Skin epidermis (tissue), 12 donors: ENCODE results near the gene AFAP1L1.
A peak's percentile ranks its signal among the peaks of the same experiment; 100 is the strongest.

ENCODE experiments used
- H3K27ac ChIP-seq, 21 experiments: fragments of 200-600 bp; sonication (generic) in 11 of 21; one replicate each; pipeline ENCODE4 v1.5.0; 2020; ENCODE audit warnings: mild to moderate bottlenecking in 3 of 21, inconsistent platforms in 2 of 21, moderate library complexity in 2 of 21
- H3K4me3 ChIP-seq, 7 experiments: fragments of 200-600 bp; sonication (generic) in 2 of 7; one replicate each; pipeline ENCODE4 v1.5.0; 2020; ENCODE audit warnings: inconsistent platforms in 2 of 7, mild to moderate bottlenecking in 2 of 7, moderate library complexity in 1 of 7

The AFAP1L1 gene

DNA sequence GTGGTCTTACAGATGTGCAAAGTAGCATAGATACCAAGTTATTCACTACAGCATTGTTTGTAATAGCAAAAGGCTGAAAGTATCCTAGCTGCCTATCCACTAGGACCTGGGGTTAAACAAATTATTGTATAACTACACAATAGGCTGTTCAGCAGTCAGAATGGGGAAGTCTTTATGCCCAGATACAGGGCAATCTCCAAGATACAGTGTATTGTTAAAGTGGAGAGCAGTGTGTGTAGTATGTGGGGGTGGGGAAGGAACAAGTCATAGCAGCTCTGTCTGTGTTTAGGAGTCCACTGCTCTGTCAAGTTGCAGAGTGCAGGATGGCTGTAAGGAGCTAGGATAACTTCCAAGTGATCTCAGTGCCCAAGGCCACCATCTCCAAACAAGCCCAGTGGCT, 91.7 kb downstream of the AFAP1L1 start:
- Histone ChIP-seq H3K4me3 (no peak overlapping the region), H3K27ac (no peak overlapping the region)

- no peak overlapping the region for H3K27ac ChIP-seq
Observed at GRCh38 chr5:149363936-149364335, 92.3 kb downstream of the AFAP1L1 start.

DNA sequence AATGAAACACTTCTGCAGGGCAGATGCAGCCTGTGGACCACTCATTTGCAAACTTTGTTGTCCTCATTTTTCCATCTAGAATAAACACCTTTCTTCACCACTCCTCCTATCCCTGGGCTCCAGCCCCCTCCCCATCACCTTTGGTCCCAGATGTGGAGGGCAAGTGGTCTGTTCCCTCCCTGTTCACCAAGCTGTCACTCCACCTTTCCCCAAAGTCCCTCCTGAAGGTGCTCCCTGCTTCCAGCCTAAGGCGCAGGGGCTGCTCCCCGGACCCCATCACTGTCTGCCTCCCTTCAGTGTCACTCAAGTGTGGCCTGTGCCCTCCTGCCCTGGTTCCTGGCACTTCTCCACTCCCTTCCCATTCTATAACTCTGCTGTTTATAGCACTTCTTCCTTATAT, 93.1 kb downstream of the AFAP1L1 start:
- Histone ChIP-seq H3K27ac (no peak overlapping the region), H3K4me3 (no peak overlapping the region)

More at GRCh38 chr5:149363936-149364335, 92.3 kb downstream of the AFAP1L1 start:
- H3K4me3 ChIP-seq, result no peak overlapping the region

- no peak overlapping the region for H3K4me3 ChIP-seq
- no peak overlapping the region for H3K27ac ChIP-seq
Observed at GRCh38 chr5:149365418-149365817, 93.8 kb downstream of the AFAP1L1 start.

GRCh38 chr5:149366169-149366729, 94.6 kb downstream of the AFAP1L1 start:
- peak overlapping the region in 1 of 21 experiments; percentile 34 for H3K27ac ChIP-seq

DNA sequence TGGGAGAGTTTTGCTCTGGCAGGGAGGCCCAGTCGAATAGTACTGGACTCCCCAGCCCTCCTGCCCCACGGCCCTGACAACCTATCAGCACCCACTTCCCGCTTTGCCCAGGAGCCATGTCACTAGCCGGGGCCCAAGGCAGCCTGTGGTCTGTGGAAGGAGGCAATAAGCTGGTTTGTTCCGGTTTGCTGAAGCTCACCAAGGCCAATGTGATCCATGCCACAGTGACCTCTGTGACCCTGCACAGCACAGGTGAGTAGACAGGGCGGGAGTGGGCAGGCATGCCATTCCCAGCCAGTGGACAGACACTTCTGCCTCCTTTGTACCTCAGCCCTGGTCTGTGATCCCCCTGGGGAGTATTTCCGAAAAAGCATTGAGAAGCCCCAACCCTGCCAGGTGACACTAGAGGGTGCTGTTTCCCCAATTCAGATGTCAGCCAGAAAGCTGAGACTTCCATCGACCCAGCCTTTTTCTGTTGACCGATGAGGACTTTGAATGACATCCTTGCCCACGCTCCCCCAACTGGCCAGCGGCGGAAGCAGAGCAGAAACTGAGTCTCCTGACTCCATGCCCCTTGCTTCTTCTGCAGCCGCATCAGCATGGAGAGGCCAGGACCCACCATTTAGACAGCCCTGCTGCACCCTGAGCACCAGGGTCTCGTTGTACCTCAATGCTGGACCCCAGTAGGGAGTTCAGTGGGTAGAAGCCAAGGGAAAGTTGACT, 95.8 kb downstream of the AFAP1L1 start:
- Histone ChIP-seq H3K4me3 (no peak overlapping the region), H3K27ac (peak overlapping the region in 1 of 21 experiments; percentile 21)

More at GRCh38 chr5:149366169-149366729, 94.6 kb downstream of the AFAP1L1 start:
- H3K4me3 ChIP-seq, result no peak overlapping the region

DNA sequence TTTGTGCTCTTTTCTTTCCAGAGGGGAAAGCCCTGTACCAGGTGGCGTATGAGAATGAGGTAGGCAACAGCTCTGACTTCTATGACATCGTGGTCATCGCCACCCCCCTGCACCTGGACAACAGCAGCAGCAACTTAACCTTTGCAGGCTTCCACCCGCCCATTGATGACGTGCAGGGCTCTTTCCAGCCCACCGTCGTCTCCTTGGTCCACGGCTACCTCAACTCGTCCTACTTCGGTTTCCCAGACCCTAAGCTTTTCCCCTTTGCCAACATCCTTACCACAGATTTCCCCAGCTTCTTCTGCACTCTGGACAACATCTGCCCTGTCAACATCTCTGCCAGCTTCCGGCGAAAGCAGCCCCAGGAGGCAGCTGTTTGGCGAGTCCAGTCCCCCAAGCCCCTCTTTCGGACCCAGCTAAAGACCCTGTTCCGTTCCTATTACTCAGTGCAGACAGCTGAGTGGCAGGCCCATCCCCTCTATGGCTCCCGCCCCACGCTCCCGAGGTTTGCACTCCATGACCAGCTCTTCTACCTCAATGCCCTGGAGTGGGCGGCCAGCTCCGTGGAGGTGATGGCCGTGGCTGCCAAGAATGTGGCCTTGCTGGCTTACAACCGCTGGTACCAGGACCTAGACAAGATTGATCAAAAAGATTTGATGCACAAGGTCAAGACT, 96.5 kb downstream of the AFAP1L1 start:
- no peak overlapping the region for H3K4me3 ChIP-seq
- H3K27ac ChIP-seq, result no peak overlapping the region

DNA sequence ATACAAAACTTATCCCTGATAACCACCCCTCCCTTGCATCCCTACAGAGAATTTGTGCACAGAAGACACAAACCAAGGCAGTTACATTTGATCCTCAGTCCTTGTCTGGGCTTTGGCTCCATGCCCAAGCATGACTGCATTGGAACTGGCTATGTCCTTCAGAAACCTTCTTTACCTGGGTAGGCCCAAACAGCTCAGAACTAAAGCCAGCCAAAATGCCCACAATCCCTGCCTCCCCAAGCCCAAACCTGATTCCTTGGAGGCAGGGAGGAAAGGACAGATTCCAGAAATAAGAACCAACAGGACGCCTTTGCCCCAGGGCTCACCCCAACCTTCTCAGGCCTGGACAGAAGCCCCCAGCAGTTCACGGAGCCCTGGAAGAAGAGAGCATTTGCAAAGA, 99.2 kb downstream of the AFAP1L1 start:
- Histone ChIP-seq H3K27ac (no peak overlapping the region), H3K4me3 (no peak overlapping the region)

DNA sequence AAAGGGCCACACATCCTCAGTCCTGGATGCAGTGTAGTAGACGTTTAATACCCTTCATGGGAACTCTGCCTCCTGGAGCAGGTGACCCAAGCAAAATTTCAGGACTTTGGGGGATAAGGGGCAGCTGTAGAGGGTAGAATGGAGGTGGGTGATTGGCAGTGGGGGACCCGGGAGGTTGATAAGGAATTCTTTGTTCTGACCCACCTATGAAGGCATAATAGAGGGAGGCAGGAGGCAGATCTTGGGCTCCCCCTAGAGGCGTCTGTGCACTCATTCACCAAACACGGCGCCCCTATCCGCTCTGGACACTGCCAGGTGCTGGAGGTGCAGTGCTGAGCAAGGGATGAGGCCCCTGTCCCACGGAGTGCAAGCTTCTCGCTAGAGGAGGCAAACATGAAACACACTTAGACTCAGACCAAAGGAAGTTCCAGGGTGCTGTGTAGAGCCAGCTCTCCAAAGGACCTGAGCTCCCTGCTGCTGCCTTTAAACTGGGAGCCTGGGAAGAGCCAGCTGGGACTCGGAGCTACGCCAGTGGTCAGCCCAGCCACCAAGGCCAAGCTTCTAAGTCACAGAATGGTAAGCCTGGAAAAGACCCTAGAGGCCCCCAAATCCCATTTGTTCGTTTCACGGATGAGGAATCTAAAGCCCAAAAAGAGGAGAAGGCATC, 99.8 kb downstream of the AFAP1L1 start:
- H3K27ac ChIP-seq, result no peak overlapping the region

DNA sequence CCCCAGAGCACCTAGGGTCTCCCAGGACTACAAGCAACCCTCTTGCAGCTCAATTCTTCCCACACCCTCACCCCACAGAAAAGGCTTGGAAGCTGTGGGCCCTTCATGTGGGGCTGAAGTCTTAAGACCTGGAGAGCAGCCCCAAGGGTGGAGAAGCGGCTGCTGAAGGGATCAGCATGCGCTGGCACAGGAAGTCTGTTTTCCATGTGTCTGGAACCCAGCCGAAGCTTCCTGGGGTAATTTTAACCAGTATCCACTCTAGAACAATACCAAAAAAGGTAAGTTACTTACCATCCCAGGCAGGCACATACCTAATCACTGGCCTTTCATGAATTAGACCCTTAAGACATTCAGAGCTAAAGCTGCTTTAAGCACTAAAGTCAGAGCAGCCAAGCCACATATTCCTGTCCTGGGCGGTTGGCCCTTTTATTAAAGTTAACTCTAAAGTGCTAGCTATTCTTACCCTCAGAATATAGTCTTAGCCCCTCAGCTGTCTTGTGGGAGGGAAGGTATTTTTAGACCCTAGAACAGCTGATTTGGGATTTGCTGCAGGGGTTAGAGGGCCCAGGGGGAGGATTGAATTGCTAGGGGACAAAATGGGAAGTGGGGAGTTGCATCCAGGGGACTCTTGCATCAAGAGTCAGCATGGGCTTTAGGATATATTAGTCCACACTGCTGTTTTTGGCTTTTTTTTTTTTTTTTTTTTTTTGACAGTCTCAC, 100.6 kb downstream of the AFAP1L1 start:
- Histone ChIP-seq H3K27ac (no peak overlapping the region), H3K4me3 (no peak overlapping the region)

More for the DNA sequence above, 99.8 kb downstream of the AFAP1L1 start:
- H3K4me3 ChIP-seq, result no peak overlapping the region

GRCh38 chr5:149372932-149373331, 101.3 kb downstream of the AFAP1L1 start:
- H3K27ac ChIP-seq, result no peak overlapping the region
- no peak overlapping the region for H3K4me3 ChIP-seq

DNA sequence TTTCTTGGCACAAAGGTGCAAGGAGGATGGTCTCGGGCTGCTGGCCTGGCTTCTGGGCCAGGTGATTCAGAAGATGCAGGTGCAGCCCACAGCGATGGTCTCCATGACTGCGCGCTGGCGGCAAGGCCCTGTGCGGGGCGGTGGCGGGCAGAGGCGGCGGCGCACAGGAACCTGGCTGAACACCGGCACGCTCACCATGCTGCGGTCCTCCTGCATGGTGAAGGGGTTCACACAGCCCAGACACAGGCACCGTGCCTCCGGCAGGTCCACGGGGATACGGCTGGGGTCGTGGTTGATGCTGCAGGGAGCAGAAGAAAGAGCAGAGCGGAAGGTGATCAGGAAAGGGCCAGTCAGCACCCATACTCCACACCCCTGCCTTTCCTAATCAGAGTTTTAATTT, 102.6 kb downstream of the AFAP1L1 start:
- Histone ChIP-seq H3K27ac (no peak overlapping the region), H3K4me3 (no peak overlapping the region)

DNA sequence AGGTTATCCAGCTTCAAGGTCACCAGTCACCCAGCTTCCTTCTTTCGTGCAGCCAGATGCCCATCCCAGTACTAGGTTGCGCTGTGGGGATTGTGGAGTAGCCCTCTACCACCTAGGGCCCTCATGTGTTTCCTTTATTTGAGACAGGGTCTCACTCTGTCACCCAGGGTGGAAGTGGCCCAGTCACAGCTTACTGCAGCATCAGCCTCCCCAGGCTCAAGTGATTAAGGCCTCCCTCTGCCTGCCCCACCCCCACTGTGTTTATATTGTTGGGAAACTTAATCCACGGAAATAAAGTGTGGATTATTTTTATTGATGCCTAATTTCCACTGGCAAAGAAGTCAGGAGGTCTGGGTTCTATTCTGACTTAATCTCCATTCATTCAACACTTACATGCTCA, 103.1 kb downstream of the AFAP1L1 start:
- no peak overlapping the region for H3K4me3 ChIP-seq
- no peak overlapping the region for H3K27ac ChIP-seq

DNA sequence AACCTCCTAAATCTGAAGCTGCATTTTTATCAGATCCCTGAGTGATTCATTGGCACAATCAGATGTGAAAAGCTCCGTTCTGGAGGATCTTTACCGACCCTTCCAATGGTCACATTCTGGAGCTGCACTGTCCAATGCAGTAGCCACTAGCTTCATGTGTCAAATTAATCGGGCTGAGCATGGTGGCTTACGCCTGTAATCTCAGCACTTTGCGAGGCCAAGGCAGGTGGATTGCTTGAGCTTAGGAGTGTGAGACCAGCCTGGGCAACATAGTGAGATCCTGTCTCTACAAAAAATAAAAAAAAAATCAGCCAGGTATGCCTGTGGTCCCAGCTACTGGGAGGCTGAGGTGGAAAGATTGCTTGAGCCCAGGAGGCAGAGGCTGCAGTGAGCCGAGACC, 103.8 kb downstream of the AFAP1L1 start:
- no peak overlapping the region for H3K27ac ChIP-seq
- H3K4me3 ChIP-seq, result no peak overlapping the region

- Histone ChIP-seq H3K27ac (no peak overlapping the region), H3K4me3 (no peak overlapping the region)
Observed at GRCh38 chr5:149376104-149376503, 104.4 kb downstream of the AFAP1L1 start.

DNA sequence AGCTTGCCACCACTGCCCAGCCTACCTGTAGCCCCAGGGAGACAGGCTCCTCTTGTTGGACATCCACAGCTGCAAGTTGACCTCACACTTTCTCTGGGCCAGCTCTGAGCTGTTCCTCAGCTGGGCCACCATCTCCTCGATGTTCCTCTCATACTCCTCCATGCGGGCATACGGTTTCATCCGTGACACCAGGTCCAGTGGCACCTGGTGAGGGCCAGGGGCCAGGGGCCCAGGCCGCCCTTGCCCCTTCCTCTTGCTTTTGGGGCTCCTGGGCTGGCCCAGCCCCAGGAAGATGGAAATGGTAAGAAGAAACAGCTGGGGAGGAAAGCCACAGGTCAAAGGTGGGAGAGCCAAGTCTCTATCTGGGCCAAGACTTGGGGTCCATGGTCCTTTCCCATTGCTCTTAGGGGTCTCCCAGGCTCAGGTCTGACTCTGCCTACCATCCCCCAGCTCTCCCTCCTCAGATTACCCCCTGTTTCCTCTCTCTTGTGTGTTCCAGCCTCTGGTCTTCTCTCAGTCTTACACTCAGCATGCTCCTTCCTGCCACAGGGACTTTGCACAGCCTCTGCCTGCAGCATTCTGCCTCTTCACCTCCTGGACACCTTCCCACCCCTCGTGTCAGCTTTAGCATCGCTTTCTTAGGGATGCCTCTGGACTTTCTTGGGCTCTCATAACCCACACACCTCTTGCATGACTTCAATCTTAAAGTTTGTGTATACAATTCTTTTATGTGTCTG, 105.2 kb downstream of the AFAP1L1 start:
- Histone ChIP-seq H3K4me3 (no peak overlapping the region), H3K27ac (no peak overlapping the region)

GRCh38 chr5:149378241-149378820, 106.7 kb downstream of the AFAP1L1 start:
- Histone ChIP-seq H3K4me3 (no peak overlapping the region), H3K27ac (peak overlapping the region in 1 of 21 experiments; percentile 7)

DNA sequence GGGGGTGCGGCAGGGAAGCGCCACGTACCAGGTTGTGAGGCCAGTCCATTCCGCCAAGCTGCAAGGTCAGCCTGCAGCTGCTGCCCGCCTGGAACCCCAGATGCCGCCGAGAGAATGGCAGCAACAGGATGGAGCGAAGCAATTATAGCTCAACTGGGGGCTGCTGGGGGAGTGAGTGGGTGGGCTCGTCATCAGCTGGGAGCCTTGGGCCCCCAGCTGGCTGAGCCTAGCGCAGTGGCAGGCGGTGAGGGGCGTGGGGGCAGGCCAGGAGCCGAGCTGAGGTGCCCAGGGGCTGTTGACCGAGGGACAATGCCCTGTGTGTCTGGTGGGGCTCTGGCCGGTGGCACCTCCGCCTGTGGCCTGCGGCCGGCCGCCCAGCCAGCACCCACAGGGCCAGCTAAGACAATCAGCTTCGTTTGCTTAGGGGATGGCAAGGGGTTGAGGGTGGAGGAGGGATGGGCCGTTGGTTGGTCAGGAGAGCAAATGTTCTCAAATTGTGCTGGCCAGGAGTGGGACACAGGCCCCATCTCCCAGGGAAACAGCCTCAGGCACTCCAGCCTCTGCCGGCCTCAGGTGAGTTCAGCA, 107.6 kb downstream of the AFAP1L1 start, which contains the start of gene IL17B:
IL17B (minus strand) TSS at position 116 of the 585 bp plus-strand sequence; CDS start at position 49, 67 bp downstream.
- peak within 1 kb of the TSS in 3 of 21 experiments; percentile 11 to 62 (median 13) for H3K27ac ChIP-seq
- no peak within 1 kb of the TSS for H3K4me3 ChIP-seq
